ENCODE data around the gene RGS13. TPM values are rescaled to one million over a fixed set of nuclear protein-coding genes. Genes with fewer than 3 reads are reported as not detected.
A peak's percentile ranks its signal among the peaks of the same experiment; 100 is the strongest.

RGS13 gene, protein sequence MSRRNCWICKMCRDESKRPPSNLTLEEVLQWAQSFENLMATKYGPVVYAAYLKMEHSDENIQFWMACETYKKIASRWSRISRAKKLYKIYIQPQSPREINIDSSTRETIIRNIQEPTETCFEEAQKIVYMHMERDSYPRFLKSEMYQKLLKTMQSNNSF
- total RNA-seq = not detected in 2 replicates

DNA sequence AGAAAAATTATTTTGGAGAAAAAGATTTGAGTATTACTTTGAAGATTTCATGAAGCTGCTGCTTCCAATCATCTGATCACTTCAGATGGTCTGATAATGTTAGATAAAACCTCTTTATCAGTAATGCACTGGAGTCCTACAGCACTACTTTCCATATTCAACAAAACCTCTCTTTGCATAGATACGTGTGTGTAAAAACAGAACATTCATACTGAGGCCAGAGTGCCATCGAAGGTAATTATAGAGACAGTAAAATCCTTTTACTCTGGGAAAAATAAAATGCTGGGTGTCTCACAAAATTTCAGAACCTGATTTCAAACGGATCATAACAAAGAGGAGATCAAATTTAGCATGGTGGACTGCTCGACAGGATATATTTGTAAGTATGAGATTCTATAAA, at the start of gene RGS13:
TSS of gene RGS13 (plus strand) at position 209 of the 400 bp plus-strand sequence. CDS start 8,188 bp downstream, outside the sequence.
- no peak for DNase-seq (ENCODE audit: low read depth in 2 of 2)

GRCh38 chr1:192587386-192588266, 48.3 kb upstream of the RGS13 start:
- peak in 1 of 2 donors; percentile 7 for DNase-seq (ENCODE audit: low read depth in 2 of 2)

- no peak for DNase-seq (ENCODE audit: low read depth in 2 of 2)
These were observed 47.4 kb upstream of the RGS13 start for GRCh38 chr1:192588546-192588945.

DNA sequence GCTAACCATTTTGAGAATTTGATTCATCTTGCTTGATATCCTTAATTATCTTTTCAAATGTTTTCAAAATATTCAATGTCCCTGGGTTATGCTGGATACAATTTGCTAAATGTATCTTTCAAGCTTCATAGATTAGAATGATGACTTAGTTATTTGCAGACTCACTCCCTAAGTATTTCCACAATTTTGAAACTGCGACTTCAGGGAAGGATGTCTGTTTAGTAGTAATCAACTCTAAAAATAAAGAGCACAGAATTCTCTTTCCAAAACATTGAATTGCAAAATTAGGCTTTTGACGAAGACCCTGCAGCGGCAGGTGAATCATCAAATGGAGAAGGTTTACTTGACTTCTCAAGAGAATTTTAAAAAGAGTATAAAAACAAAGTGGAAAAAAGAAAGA, 46.1 kb upstream of the RGS13 start:
- no peak for DNase-seq (ENCODE audit: low read depth in 2 of 2)

- no peak for DNase-seq (ENCODE audit: low read depth in 2 of 2)
These were observed 43.4 kb upstream of the RGS13 start for GRCh38 chr1:192592517-192592916.

DNA sequence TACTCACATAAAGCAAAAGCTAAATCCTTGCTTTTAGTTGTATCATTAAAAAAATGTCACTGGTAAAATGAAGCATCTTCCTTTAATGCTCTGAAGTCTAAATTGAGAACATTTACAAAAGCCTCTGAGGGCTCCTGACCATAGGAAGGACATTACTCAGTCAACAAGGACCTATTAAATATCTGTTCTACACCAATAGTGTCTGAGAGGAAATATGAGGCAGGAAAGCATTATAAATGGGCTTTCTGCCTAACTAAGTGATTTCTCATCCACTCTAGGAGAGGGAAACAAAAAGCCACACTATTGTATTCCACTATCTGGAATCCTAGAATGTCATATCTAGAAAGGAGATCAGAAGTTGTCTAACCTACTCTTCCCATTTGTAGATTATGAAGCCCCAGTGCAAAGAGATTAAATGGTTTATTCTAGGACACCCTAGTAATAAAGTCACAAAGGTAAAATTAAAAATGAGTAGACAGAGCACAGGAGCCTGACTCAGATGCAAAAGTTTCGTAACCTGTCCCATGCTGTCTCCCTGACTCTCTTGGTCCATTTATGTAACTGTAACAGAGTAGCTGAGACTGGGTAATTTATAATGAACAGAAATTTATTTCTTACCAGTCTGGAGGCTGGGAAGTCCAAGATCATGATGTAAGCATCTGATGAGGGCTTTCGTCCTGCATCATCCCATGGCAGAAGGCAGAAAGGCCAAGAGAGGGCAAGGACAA, 42.8 kb upstream of the RGS13 start:
- peak; percentile 40 to 78 for DNase-seq (ENCODE audit: low read depth in 2 of 2)

DNA sequence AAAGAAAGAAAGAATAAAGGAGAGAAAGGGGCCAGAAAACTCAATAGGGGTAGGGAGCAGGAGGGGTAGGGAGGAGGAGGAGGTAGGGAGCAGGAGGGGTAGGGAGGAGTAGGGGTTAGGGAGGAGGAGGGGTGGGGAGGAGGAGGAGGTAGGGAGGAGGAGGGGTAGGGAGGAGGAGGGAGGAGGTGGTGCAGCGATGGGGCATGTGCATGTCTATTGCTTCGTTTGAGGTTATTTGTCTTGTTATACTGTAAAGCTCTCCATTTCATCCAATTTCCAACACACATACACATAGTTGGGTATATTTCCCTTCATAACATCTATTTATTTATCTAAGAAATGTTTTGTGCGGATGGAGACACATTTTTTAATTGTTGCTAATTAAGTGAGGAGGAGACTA, 40.6 kb upstream of the RGS13 start:
- DNase-seq (ENCODE audit: low read depth in 2 of 2) = no peak

DNA sequence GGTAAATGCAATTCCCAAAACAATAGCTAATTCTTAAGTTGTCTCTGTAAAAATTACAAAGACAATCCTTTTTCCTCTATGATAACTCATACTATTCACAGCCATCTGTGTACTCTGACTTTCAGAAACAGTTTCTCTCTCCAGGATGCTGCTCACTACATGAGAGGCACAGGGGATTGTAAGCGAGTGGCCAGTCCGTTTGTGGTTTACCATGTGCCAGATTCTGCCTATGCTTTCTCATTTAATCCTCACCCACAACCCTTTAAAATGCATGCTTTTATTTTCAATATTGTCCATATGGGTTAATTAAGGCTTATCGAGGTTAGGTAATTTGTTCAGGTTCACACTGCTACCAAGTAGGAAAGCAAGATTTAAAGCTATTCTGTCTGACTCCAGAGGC, 37.4 kb upstream of the RGS13 start:
- DNase-seq (ENCODE audit: low read depth in 2 of 2) = no peak

DNA sequence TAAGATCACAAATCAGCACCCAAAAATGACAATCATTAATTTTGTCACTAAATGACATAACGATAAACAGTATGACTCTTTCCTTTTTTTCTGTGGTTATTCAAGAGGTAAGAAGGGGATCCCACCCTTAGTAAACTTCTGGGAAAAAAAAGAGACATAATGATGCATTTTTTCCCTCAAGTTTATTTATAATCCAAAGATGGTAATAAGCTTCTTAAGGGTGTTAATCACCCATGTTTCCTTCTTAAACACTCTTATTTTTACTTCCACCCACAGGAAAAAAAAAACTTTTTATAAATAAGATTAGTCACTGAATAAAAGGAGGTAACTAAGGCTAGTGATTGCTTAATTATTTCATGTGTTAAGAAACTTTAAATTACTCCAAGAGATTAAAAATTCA, 35.7 kb upstream of the RGS13 start:
- no peak for DNase-seq (ENCODE audit: low read depth in 2 of 2)

GRCh38 chr1:192601143-192601542, 34.8 kb upstream of the RGS13 start:
- DNase-seq (ENCODE audit: low read depth in 2 of 2) = no peak

GRCh38 chr1:192601567-192601966, 34.4 kb upstream of the RGS13 start:
- DNase-seq (ENCODE audit: low read depth in 2 of 2) = peak in 1 of 2 donors; percentile 26

GRCh38 chr1:192602757-192603156, 33.2 kb upstream of the RGS13 start:
- no peak for DNase-seq (ENCODE audit: low read depth in 2 of 2)

GRCh38 chr1:192603218-192603787, 32.6 kb upstream of the RGS13 start:
- no peak for DNase-seq (ENCODE audit: low read depth in 2 of 2)

GRCh38 chr1:192604979-192605620, 30.8 kb upstream of the RGS13 start:
- DNase-seq (ENCODE audit: low read depth in 2 of 2) = no peak

GRCh38 chr1:192608671-192609070, 27.3 kb upstream of the RGS13 start:
- no peak for DNase-seq (ENCODE audit: low read depth in 2 of 2)

- peak in 1 of 2 donors; percentile 8 for DNase-seq (ENCODE audit: low read depth in 2 of 2)
These were observed 26.6 kb upstream of the RGS13 start for GRCh38 chr1:192609110-192610079.

DNA sequence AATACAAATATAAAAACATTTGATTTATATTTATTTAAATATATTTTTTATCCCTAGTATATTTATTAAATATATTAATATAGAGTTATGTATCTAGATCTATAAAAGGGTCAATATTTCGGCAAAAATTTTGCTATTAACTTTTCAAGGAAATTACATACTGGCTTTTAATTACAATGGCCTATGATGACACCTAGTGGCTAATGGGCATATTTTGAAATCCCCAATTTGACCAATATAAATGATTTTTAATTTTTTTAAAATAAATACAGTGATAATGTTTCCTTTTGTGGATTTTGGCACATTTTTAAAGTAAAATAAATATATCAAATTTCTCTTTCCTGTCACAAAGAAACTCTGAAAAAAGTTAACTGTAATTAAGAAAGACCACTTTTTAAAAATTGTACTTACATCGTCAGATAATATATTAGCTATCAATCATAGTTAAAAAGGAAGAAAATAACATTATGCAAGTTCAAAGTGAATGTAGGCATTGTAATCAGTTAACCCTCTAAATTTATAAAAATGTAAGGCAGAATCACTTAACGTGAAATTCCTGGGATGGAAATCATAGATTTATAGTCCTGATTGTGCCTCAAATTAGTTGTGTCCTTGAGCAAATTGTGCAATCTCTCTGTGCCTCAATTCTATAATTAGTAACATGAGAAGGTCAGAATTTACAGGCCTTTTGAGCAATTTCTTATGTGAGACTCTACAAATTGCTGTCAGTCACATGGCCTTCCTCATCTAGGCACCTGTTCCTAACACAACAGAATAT, 25.6 kb upstream of the RGS13 start:
- peak; percentile 49 to 64 for DNase-seq (ENCODE audit: low read depth in 2 of 2)

DNA sequence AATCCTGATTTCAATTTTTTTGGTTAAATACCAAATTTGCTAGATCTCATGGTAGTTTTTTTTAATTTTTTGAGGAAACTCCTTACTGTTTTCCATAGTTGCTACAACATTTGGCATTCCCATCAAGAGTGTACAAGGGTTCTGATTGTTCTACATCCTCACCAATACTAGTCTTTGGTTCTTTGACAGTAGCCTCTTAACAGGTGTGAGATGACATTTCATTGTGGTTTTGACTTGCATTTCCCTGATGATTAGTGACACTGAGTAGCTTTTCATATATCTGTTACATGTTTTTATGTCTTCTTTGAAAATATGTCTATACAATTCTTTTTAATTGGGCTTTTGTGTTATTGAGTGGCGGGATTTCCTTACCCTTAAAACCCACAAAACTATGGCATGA, 20.9 kb upstream of the RGS13 start:
- no peak for DNase-seq (ENCODE audit: low read depth in 2 of 2)

DNA sequence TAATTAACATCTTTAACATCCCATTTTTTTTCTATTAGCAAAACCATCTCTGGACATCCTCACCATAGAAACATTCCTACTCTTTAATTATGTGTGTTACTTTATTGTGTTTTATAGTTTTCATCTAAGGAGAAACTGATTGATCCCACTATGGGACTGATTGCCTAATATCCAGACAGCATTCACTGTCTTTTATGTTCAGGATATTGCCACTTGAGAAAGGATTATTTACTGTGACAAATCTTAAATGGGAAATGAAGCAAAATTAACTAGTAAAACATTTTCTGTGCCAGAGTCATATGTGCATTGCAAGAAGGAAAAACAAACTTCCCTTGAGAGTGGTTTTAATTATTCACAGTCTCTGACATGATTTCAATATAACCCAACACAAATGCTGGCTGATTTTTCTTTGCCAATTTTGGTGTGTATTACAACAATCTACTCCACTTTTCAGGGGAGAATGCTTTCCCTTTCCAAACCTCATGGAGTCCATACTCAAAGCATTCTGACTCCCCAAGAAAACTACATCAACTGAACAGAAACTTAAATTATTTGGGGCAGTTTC, 15.8 kb upstream of the RGS13 start:
- no peak for DNase-seq (ENCODE audit: low read depth in 2 of 2)
